A673 (cell line): ENCODE results near the gene TRIM16. TPM values are rescaled to one million over a fixed set of nuclear protein-coding genes. Genes with fewer than 3 reads are reported as not detected.

Source experiments
- BruUV-seq: library from RNA; stranded (reverse); fragments of 400-500 nt; replicated peaks from 2 replicates; lab custom pipeline; 2021; lab: Mats Ljungman, UMichigan
- CTCF ChIA-PET: fragments of 300-600 bp; sonication (Branson Sonifier 250); formaldehyde crosslinking; loops from one replicate; lab custom pipeline; 2022; ENCODE audit warnings: antibody characterized with exemption; lab: Charles Lee
- POLR2A ChIA-PET: fragments of 300-600 bp; sonication (Branson Sonifier 250); formaldehyde crosslinking; loops from one replicate; lab custom pipeline; 2022; ENCODE audit warnings: antibody characterized with exemption; ENCODE audit not compliant: low non-redundant PET; lab: Charles Lee
- DNase-seq: peaks from one replicate; pipeline ENCODE4 v3.0.0-alpha.2; 2015; ENCODE audit warnings: low spot score
- H3K27ac ChIP-seq: fragments of 200-600 bp; sonication (generic); 2 replicates; pipeline ENCODE4 v1.5.1; 2016; ENCODE audit warnings: mixed run types, low read depth, mild to moderate bottlenecking, mixed read lengths, antibody characterized with exemption, low read length; ENCODE audit not compliant: poor library complexity, severe bottlenecking
- H3K27me3 ChIP-seq: fragments of 200-600 bp; sonication (generic); replicated peaks from 2 replicates; pipeline ENCODE4 v1.6.1; 2017; ENCODE audit warnings: mixed run types, low read depth, mild to moderate bottlenecking, mixed read lengths, antibody characterized with exemption, low read length; ENCODE audit not compliant: insufficient read depth, poor library complexity
- H3K36me3 ChIP-seq: fragments of 200-600 bp; sonication (generic); 2 replicates; pipeline ENCODE4 v1.6.1; 2016; ENCODE audit warnings: mixed run types, mild to moderate bottlenecking, mixed read lengths, antibody characterized with exemption, low read length; ENCODE audit not compliant: insufficient read depth, poor library complexity, severe bottlenecking
- H3K4me1 ChIP-seq: fragments of 200-600 bp; sonication (generic); 2 replicates; pipeline ENCODE4 v1.6.1; 2017; ENCODE audit warnings: mixed run types, mild to moderate bottlenecking, mixed read lengths, antibody characterized with exemption, low read length; ENCODE audit not compliant: insufficient read depth, poor library complexity, severe bottlenecking
- H3K4me3 ChIP-seq: fragments of 200-600 bp; sonication (generic); 2 replicates; pipeline ENCODE4 v1.5.1; 2016; ENCODE audit warnings: low read depth, mixed run types, mild to moderate bottlenecking, mixed read lengths, low read length; ENCODE audit not compliant: poor library complexity, severe bottlenecking
- H3K9me3 ChIP-seq: fragments of 200-600 bp; sonication (generic); 2 replicates; pipeline ENCODE4 v1.6.1; 2016; ENCODE audit warnings: mixed run types, low read depth, mild to moderate bottlenecking, mixed read lengths, antibody characterized with exemption, low read length; ENCODE audit not compliant: poor library complexity, severe bottlenecking
- CTCF ChIP-seq: fragments of 300-800, 200-600 bp; sonication (generic); conservative IDR thresholded peaks from 2 replicates; pipeline ENCODE4 v1.5.1; 2017; ENCODE audit warnings: low read depth, mild to moderate bottlenecking, antibody characterized with exemption, low read length, moderate library complexity, mixed read lengths
- EZH2 ChIP-seq: fragments of 200-600 bp; sonication (generic); IDR thresholded peaks from 2 replicates; pipeline ENCODE4 v1.6.1; 2017; ENCODE audit warnings: borderline replicate concordance, low read depth, mild to moderate bottlenecking, mixed read lengths, antibody characterized with exemption, low read length; ENCODE audit not compliant: poor library complexity, severe bottlenecking
- intact Hi-C: fragments of 100-400 bp; cut with micrococcal nuclease; formaldehyde crosslinking; loops from one replicate; pipeline ENCODE4 v1.10.0; 2022; ENCODE audit not compliant: unreplicated experiment
- total RNA-seq: library from RNA; stranded (reverse); gene quantifications from 2 replicates; pipeline ENCODE4 v1.2.3, GENCODE V29; 2021

The TRIM16 gene
- total RNA-seq, 1 experiment from 2014 or later = 62.5 TPM

GRCh38 chr17:15659236-15659635 is 24.9 kb downstream of the TRIM16 start:
- no TSS peak for BruUV-seq
- Histone ChIP-seq H3K4me1 (no peaks in the 10 kb centered on the region), H3K36me3 (no peaks in the 10 kb centered on the region), H3K27me3 (no peaks in the 10 kb centered on the region), H3K9me3 (no peaks in the 10 kb centered on the region), H3K27ac (no peak overlapping the region), H3K4me3 (no peak overlapping the region)
- DNase-seq = no peak
- intact Hi-C loops = no loop called here
- TF ChIP-seq EZH2 (no peak), CTCF (no peak)
- ChIA-PET CTCF (no interaction called here), POLR2A (no interaction called here)

GRCh38 chr17:15658296-15658695 is 25.8 kb downstream of the TRIM16 start:
- no peak overlapping the region for H3K4me3 ChIP-seq
- H3K4me1 ChIP-seq = no peaks in the 10 kb centered on the region
- no peak for DNase-seq
- TF ChIP-seq EZH2 = no peak
- no peak for TF ChIP-seq CTCF
- no peaks in the 10 kb centered on the region for H3K9me3 ChIP-seq
- BruUV-seq = no TSS peak
- intact Hi-C loops = no loop called here
- POLR2A ChIA-PET = no interaction called here
- H3K36me3 ChIP-seq = no peaks in the 10 kb centered on the region
- H3K27ac ChIP-seq = no peak overlapping the region
- H3K27me3 ChIP-seq = no peaks in the 10 kb centered on the region
- CTCF ChIA-PET = no interaction called here

- DNase-seq = no peak
- ChIA-PET POLR2A (no interaction called here), CTCF (no interaction called here)
- no peaks in the 10 kb centered on the region for H3K27me3 ChIP-seq
- intact Hi-C loops = no loop called here
- TF ChIP-seq EZH2 = no peak
- no peak for TF ChIP-seq CTCF
- H3K27ac ChIP-seq = no peak overlapping the region
- no TSS peak for BruUV-seq
- no peaks in the 10 kb centered on the region for H3K4me1 ChIP-seq
- no peaks in the 10 kb centered on the region for H3K9me3 ChIP-seq
- no peak overlapping the region for H3K4me3 ChIP-seq
- no peaks in the 10 kb centered on the region for H3K36me3 ChIP-seq
Measured at GRCh38 chr17:15657868-15658267, 26.2 kb downstream of the TRIM16 start.
